ENCODE results near the gene PTPRF.

GRCh38 chr1:43590388-43590925 is 59.8 kb downstream of the PTPRF start:
- no peak for TF ChIP-seq POLR2A (IDR thresholded peaks at IDR 0.05)
- TF ChIP-seq CTCF (IDR thresholded peaks at IDR 0.05): peak in 1 of 4 experiments; percentile 14
- TF ChIP-seq POLR2AphosphoS5 (IDR thresholded peaks at IDR 0.05): no peak
